Trophoblast cell (in vitro differentiated cells and primary cell): ENCODE measurements around the gene WDR20.

Experiments
- DNase-seq, 2 donors: peaks; one replicate each; pipeline ENCODE4 v3.0.0-alpha.2; 2016
- H2AFZ ChIP-seq: 2 replicates; pipeline ENCODE4 v1.6.1; 2013; ENCODE audit warnings: low read length, moderate library complexity, mild to moderate bottlenecking; ENCODE audit not compliant: insufficient read depth, poor library complexity
- H2AK5ac ChIP-seq: 2 replicates; pipeline ENCODE4 v1.6.1; 2013; ENCODE audit warnings: mild to moderate bottlenecking, low read length
- H2BK120ac ChIP-seq: 2 replicates; pipeline ENCODE4 v1.6.1; 2013; ENCODE audit warnings: low read length, mild to moderate bottlenecking, moderate library complexity; ENCODE audit not compliant: insufficient read depth, poor library complexity
- H2BK12ac ChIP-seq: 2 replicates; pipeline ENCODE4 v1.6.1; 2013; ENCODE audit warnings: mild to moderate bottlenecking, low read length, moderate library complexity
- H2BK5ac ChIP-seq: 2 replicates; pipeline ENCODE4 v1.6.1; 2013; ENCODE audit warnings: low read length, low read depth, moderate library complexity, mild to moderate bottlenecking; ENCODE audit not compliant: poor library complexity
- H3K14ac ChIP-seq: 2 replicates; pipeline ENCODE4 v1.6.1; 2013; ENCODE audit warnings: mild to moderate bottlenecking, low read length
- H3K18ac ChIP-seq: 2 replicates; pipeline ENCODE4 v1.6.1; 2013; ENCODE audit warnings: mild to moderate bottlenecking, low read length
- H3K23ac ChIP-seq: 2 replicates; pipeline ENCODE4 v1.6.1; 2013; ENCODE audit warnings: low read length
- H3K27ac ChIP-seq: 2 replicates; pipeline ENCODE4 v1.5.1; 2013; ENCODE audit warnings: low read depth, mild to moderate bottlenecking, inconsistent platforms, low read length, moderate library complexity
- H3K27me3 ChIP-seq: 2 replicates; pipeline ENCODE4 v1.6.1; 2013; ENCODE audit warnings: inconsistent platforms, mild to moderate bottlenecking, low read length, moderate library complexity; ENCODE audit not compliant: insufficient read depth
- H3K36me3 ChIP-seq, 2 experiments: 1 replicate in 1 of 2; 2 replicates in 1 of 2; pipeline ENCODE4 v1.6.1; 2013; ENCODE audit warnings: low read length in 2 of 2, mild to moderate bottlenecking in 2 of 2, moderate library complexity in 1 of 2; ENCODE audit not compliant: insufficient read depth in 2 of 2, control insufficient read depth in 1 of 2
- H3K4ac ChIP-seq: 2 replicates; pipeline ENCODE4 v1.6.1; 2013; ENCODE audit warnings: low read depth, mild to moderate bottlenecking, low read length, moderate library complexity
- H3K4me1 ChIP-seq, 2 experiments: 1 replicate in 1 of 2; 2 replicates in 1 of 2; pipeline ENCODE4 v1.6.1; 2013; ENCODE audit warnings: low read length in 2 of 2, mild to moderate bottlenecking in 2 of 2, moderate library complexity in 1 of 2; ENCODE audit not compliant: insufficient read depth in 2 of 2, control insufficient read depth in 1 of 2
- H3K4me2 ChIP-seq: 2 replicates; pipeline ENCODE4 v1.6.1; 2013; ENCODE audit warnings: inconsistent platforms, mild to moderate bottlenecking, low read length, moderate library complexity
- H3K4me3 ChIP-seq: 2 replicates; pipeline ENCODE4 v1.5.1; 2013; ENCODE audit warnings: mild to moderate bottlenecking, low read depth, low read length, inconsistent platforms
- H3K79me1 ChIP-seq: one replicate; pipeline ENCODE4 v1.6.1; 2013; ENCODE audit warnings: low read length
- H3K79me2 ChIP-seq: 2 replicates; pipeline ENCODE4 v1.6.1; 2013; ENCODE audit warnings: low read length, mild to moderate bottlenecking; ENCODE audit not compliant: control insufficient read depth, insufficient read depth, poor library complexity
- H3K9ac ChIP-seq: 2 replicates; pipeline ENCODE4 v1.6.1; 2013; ENCODE audit warnings: mild to moderate bottlenecking, low read length
- H3K9me3 ChIP-seq: 2 replicates; pipeline ENCODE4 v1.6.1; 2013; ENCODE audit warnings: low read depth, mild to moderate bottlenecking, control low read depth, inconsistent platforms, low read length; ENCODE audit not compliant: insufficient read depth
- H4K12ac ChIP-seq: 2 replicates; pipeline ENCODE4 v1.6.1; 2013; ENCODE audit warnings: low read depth, mild to moderate bottlenecking, low read length, moderate library complexity
- H4K8ac ChIP-seq: 2 replicates; pipeline ENCODE4 v1.6.1; 2013; ENCODE audit warnings: low read depth, mild to moderate bottlenecking, low read length, moderate library complexity
- H4K91ac ChIP-seq: one replicate; pipeline ENCODE4 v1.6.1; 2013; ENCODE audit warnings: low read depth, mild to moderate bottlenecking, low read length, moderate library complexity
- WGBS: extraction: QIAGEN DNeasy Blood & Tissue Kit; methylation state at CpG from one replicate; pipeline ENCODE4 v1.1.7; 2013; ENCODE audit warnings: missing lambda C conversion rate; ENCODE audit not compliant: insufficient read length, insufficient coverage; ENCODE audit errors: extremely low coverage; 5-methylcytosine and 5-hydroxymethylcytosine counted together

WDR20 gene

GRCh38 chr14:102232348-102232625, 92.6 kb downstream of the WDR20 start:
- Histone ChIP-seq H3K14ac (no peak overlapping the region), H3K36me3 (no peaks in the 10 kb centered on the region), H4K8ac (no peak overlapping the region), H3K27me3 (no peaks in the 10 kb centered on the region), H2BK12ac (no peak overlapping the region), H2BK120ac (no peak overlapping the region), H3K79me1 (no peaks in the 10 kb centered on the region), H3K27ac (no peak overlapping the region), H2BK5ac (no peak overlapping the region), H2AK5ac (no peak overlapping the region), H4K12ac (no peak overlapping the region), H3K4ac (no peak overlapping the region), H3K23ac (no peak overlapping the region), H3K4me2 (no peak overlapping the region), H2AFZ (no peak overlapping the region), H3K18ac (no peak overlapping the region), H4K91ac (no peak overlapping the region), H3K9ac (no peak overlapping the region), H3K4me1 (no peaks in the 10 kb centered on the region), H3K79me2 (no peaks in the 10 kb centered on the region), H3K4me3 (no peak overlapping the region), H3K9me3 (peaks cover 1% of the 10 kb centered on the region)
- WGBS = no CpG with 5 or more reads among the region's 9 CpGs
- DNase-seq = no peak

GRCh38 chr14:102233081-102233480, 93.4 kb downstream of the WDR20 start:
- no peak for DNase-seq
- Histone ChIP-seq H3K9ac (no peak overlapping the region), H2BK12ac (no peak overlapping the region), H3K36me3 (no peaks in the 10 kb centered on the region), H3K79me1 (no peaks in the 10 kb centered on the region), H3K14ac (no peak overlapping the region), H2AK5ac (no peak overlapping the region), H2BK120ac (no peak overlapping the region), H3K4ac (no peak overlapping the region), H3K4me3 (no peak overlapping the region), H3K23ac (no peak overlapping the region), H3K27me3 (no peaks in the 10 kb centered on the region), H3K79me2 (no peaks in the 10 kb centered on the region), H3K18ac (no peak overlapping the region), H3K4me1 (no peaks in the 10 kb centered on the region), H3K4me2 (no peak overlapping the region), H2BK5ac (no peak overlapping the region), H2AFZ (no peak overlapping the region), H4K12ac (no peak overlapping the region), H4K8ac (no peak overlapping the region), H4K91ac (no peak overlapping the region), H3K27ac (no peak overlapping the region), H3K9me3 (peaks cover 1% of the 10 kb centered on the region)
- no CpG with 5 or more reads among the region's 6 CpGs for WGBS

GRCh38 chr14:102234331-102235264, 94.9 kb downstream of the WDR20 start:
- no peak overlapping the region for H3K4me2 ChIP-seq
- no peak overlapping the region for H3K4me3 ChIP-seq
- no peak overlapping the region for H3K18ac ChIP-seq
- no peak overlapping the region for H2BK120ac ChIP-seq
- H3K27ac ChIP-seq = no peak overlapping the region
- no peak overlapping the region for H3K14ac ChIP-seq
- no peaks in the 10 kb centered on the region for H3K27me3 ChIP-seq
- peaks cover 1% of the 10 kb centered on the region for H3K9me3 ChIP-seq
- no peak for DNase-seq
- no peak overlapping the region for H3K23ac ChIP-seq
- no peak overlapping the region for H3K9ac ChIP-seq
- WGBS = no CpG with 5 or more reads among the region's 34 CpGs
- no peaks in the 10 kb centered on the region for H3K36me3 ChIP-seq
- H4K91ac ChIP-seq = no peak overlapping the region
- H2BK12ac ChIP-seq = no peak overlapping the region
- no peak overlapping the region for H2BK5ac ChIP-seq
- H4K12ac ChIP-seq = no peak overlapping the region
- no peak overlapping the region for H2AK5ac ChIP-seq
- no peak overlapping the region for H3K4ac ChIP-seq
- H3K79me2 ChIP-seq = no peaks in the 10 kb centered on the region
- no peaks in the 10 kb centered on the region for H3K4me1 ChIP-seq
- no peak overlapping the region for H4K8ac ChIP-seq
- no peaks in the 10 kb centered on the region for H3K79me1 ChIP-seq
- no peak overlapping the region for H2AFZ ChIP-seq

- Histone ChIP-seq H2AFZ (no peak overlapping the region), H3K4me2 (no peak overlapping the region), H3K4ac (no peak overlapping the region), H2BK12ac (no peak overlapping the region), H4K8ac (no peak overlapping the region), H3K18ac (no peak overlapping the region), H2BK120ac (no peak overlapping the region), H3K36me3 (no peaks in the 10 kb centered on the region), H3K14ac (no peak overlapping the region), H4K91ac (no peak overlapping the region), H3K4me3 (no peak overlapping the region), H3K9me3 (peaks cover 1% of the 10 kb centered on the region), H2BK5ac (no peak overlapping the region), H3K27ac (no peak overlapping the region), H3K79me2 (no peaks in the 10 kb centered on the region), H3K79me1 (no peaks in the 10 kb centered on the region), H3K9ac (no peak overlapping the region), H4K12ac (no peak overlapping the region), H3K23ac (no peak overlapping the region), H3K27me3 (no peaks in the 10 kb centered on the region), H3K4me1 (no peaks in the 10 kb centered on the region), H2AK5ac (no peak overlapping the region)
- DNase-seq = peak; percentile 79 to 85
- no CpG with 5 or more reads among the region's 19 CpGs for whole genome bisulfite sequencing
Observed at GRCh38 chr14:102235275-102235897, 95.7 kb downstream of the WDR20 start.
